Measurements from ENCODE around the gene MRPL11.

MRPL11 gene

DNA sequence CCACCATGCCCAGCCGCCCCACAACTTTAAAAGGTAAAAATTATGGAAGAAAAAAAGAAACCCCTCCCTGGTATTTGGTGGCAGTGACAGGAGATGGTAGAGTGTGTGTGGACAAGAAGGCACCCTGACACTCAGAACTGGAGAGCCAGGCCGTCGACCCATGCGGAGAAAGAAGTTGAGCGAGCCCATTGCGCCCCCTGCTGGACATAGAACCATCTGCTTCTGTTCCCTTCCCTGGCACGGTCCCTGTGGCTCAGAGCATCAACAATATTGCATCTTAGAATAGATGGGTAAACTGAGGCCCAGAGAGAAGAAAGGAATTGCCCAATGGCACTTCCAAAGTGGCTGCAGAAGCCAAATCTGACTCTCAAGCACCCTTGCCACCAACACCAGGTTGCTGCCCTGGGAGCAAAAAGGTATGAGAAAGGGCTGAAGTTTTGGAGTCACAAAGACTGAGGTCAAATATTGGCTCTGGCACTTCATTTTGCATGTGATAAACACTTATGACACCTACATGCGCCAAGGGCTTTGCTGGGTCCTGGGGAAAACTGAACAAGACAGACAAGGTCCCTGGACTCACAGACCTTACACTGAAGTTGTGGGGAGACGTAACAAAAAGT lies 8.6 kb downstream of the MRPL11 start:
- Histone ChIP-seq H3K27ac (ENCODE audit: low read length) (no peak overlapping the region), H3K4me3 (ENCODE audit: low read length) (no peak overlapping the region), H3K36me3 (replicated peaks; ENCODE audit: low read depth, low read length) (peaks cover 8% of the 10 kb centered on the region), H3K9me3 (ENCODE audit: insufficient read depth, low read length) (no peaks in the 10 kb centered on the region), H4K20me1 (ENCODE audit: insufficient read depth, low read length) (0 out of 2 replicates have a peak, but pooled peaks cover 3% of the 10 kb centered on the region), H3K27me3 (ENCODE audit: low read depth, low read length) (no peaks in the 10 kb centered on the region), H2AFZ (ENCODE audit: low read depth, low read length) (no peak overlapping the region), H3K9ac (ENCODE audit: low read length) (no peak overlapping the region), H3K4me2 (ENCODE audit: low read length) (no peak overlapping the region), H3K79me2 (ENCODE audit: low read length) (no peaks in the 10 kb centered on the region), H3K4me1 (ENCODE audit: low read length) (no peaks in the 10 kb centered on the region)
- no peak for TF ChIP-seq EZH2phosphoT487 (IDR thresholded peaks at IDR 0.05; ENCODE audit: low read depth)
- TF ChIP-seq, protein P1, sequence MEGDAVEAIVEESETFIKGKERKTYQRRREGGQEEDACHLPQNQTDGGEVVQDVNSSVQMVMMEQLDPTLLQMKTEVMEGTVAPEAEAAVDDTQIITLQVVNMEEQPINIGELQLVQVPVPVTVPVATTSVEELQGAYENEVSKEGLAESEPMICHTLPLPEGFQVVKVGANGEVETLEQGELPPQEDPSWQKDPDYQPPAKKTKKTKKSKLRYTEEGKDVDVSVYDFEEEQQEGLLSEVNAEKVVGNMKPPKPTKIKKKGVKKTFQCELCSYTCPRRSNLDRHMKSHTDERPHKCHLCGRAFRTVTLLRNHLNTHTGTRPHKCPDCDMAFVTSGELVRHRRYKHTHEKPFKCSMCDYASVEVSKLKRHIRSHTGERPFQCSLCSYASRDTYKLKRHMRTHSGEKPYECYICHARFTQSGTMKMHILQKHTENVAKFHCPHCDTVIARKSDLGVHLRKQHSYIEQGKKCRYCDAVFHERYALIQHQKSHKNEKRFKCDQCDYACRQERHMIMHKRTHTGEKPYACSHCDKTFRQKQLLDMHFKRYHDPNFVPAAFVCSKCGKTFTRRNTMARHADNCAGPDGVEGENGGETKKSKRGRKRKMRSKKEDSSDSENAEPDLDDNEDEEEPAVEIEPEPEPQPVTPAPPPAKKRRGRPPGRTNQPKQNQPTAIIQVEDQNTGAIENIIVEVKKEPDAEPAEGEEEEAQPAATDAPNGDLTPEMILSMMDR (IDR thresholded peaks at IDR 0.05; ENCODE audit: low read depth, low read length): peak; percentile 96

DNA sequence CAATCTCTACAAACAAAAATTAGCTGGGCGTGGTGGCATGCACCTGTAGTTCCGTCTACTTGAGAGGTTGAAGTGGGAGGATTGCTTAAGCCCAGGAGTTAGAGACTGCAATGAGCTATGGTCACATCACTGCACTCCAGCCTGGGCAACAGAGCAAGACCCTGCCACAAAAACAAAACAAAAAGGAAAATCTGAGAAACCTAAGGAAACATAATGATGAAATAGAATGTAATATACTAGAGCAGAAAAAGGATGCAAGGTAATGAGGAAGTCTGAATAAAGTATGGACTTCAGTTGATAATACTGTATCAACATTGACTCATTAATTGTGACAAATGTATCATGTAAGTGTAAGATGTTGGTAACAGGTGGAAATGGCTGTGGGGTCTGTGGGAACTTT lies 9.7 kb downstream of the MRPL11 start:
- H3K9me3 ChIP-seq (ENCODE audit: insufficient read depth, low read length): no peaks in the 10 kb centered on the region
- no peaks in the 10 kb centered on the region for H3K79me2 ChIP-seq (ENCODE audit: low read length)
- H2AFZ ChIP-seq (ENCODE audit: low read depth, low read length): no peak overlapping the region
- no peak overlapping the region for H3K9ac ChIP-seq (ENCODE audit: low read length)
- peaks cover 13% of the 10 kb centered on the region; the same call in 1 of the 2 replicates for H4K20me1 ChIP-seq (ENCODE audit: insufficient read depth, low read length)
- H3K4me2 ChIP-seq (ENCODE audit: low read length): no peak overlapping the region
- no peak for TF ChIP-seq EZH2phosphoT487 (IDR thresholded peaks at IDR 0.05; ENCODE audit: low read depth)
- TF ChIP-seq, protein P1 (IDR thresholded peaks at IDR 0.05; ENCODE audit: low read depth, low read length): no peak
- H3K4me1 ChIP-seq (ENCODE audit: low read length): no peaks in the 10 kb centered on the region
- no peaks in the 10 kb centered on the region for H3K27me3 ChIP-seq (ENCODE audit: low read depth, low read length)
- peaks cover 4% of the 10 kb centered on the region for H3K36me3 ChIP-seq (replicated peaks; ENCODE audit: low read depth, low read length)
- H3K4me3 ChIP-seq (ENCODE audit: low read length): no peak overlapping the region
- H3K27ac ChIP-seq (ENCODE audit: low read length): no peak overlapping the region

DNA sequence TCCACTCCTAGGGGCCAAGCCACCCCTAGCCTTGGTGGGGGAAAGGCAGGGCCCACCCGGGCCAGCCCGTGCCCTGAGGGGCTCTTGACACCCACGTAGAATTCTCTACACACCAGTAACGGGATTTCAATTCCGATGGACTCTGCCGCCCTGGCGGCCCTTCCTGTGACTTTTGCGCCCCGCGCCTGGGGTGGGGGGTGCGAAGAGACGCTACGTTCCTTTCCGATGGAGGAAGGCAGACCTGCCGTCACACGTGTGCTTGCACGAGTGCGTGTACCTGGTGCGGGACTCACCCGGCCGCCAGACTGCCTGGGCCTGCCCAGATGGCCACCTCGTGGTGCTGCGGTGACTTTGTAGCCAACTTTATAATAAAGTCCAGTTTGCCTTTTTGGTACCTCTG lies 12.3 kb downstream of the MRPL11 start:
- no peak overlapping the region for H3K27ac ChIP-seq (ENCODE audit: low read length)
- H3K36me3 ChIP-seq (replicated peaks; ENCODE audit: low read depth, low read length): no peaks in the 10 kb centered on the region
- H3K9me3 ChIP-seq (ENCODE audit: insufficient read depth, low read length): no peaks in the 10 kb centered on the region
- H3K27me3 ChIP-seq (ENCODE audit: low read depth, low read length): no peaks in the 10 kb centered on the region
- H3K4me2 ChIP-seq (ENCODE audit: low read length): no peak overlapping the region
- H3K4me3 ChIP-seq (ENCODE audit: low read length): no peak overlapping the region
- H3K79me2 ChIP-seq (ENCODE audit: low read length): no peaks in the 10 kb centered on the region
- peaks cover 24% of the 10 kb centered on the region for H4K20me1 ChIP-seq (ENCODE audit: insufficient read depth, low read length)
- no peak overlapping the region for H2AFZ ChIP-seq (ENCODE audit: low read depth, low read length)
- no peak for TF ChIP-seq EZH2phosphoT487 (IDR thresholded peaks at IDR 0.05; ENCODE audit: low read depth)
- TF ChIP-seq, protein P1 (IDR thresholded peaks at IDR 0.05; ENCODE audit: low read depth, low read length): no peak
- no peaks in the 10 kb centered on the region for H3K4me1 ChIP-seq (ENCODE audit: low read length)
- no peak overlapping the region for H3K9ac ChIP-seq (ENCODE audit: low read length)

DNA sequence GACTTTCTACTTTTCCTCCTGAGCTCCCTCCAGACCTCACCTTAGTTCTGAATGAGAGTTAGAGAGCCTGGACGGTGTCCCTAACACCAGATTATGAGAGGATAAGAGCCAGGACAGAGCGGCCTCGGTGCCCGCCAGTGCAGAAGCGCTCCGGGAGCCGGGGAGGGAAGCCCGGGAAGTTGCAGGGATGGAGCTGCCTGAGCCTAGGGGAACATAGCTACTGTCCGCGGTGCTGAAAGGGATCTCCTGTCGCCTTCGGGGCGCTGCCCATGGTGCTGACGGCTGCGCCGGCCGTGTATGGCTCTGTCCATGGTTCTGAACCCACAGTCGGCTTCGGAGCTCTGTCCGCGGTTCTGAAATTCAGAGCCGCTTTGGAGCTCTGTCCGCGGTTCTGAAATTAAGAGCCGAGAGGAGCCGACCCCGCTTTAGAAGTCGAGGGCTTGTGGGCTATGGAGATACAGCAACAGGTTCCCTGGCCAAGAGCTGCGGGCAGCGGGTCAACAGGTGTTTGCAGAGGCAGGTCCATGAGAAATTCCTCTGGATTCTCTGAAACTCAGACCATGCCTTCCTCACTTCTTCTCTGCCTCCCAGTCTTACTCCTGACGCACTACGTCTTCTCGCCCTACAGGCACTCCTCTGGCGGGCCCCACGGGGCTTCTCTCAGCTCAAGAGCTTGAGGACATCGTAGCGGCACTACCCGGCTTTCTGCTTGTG lies 17.0 kb downstream of the MRPL11 start:
- TF ChIP-seq, protein P1 (IDR thresholded peaks at IDR 0.05; ENCODE audit: low read depth, low read length): no peak
- TF ChIP-seq EZH2phosphoT487 (IDR thresholded peaks at IDR 0.05; ENCODE audit: low read depth): no peak
- Histone ChIP-seq H3K79me2 (ENCODE audit: low read length) (no peaks in the 10 kb centered on the region), H4K20me1 (ENCODE audit: insufficient read depth, low read length) (peaks cover 52% of the 10 kb centered on the region), H3K27ac (ENCODE audit: low read length) (no peak overlapping the region), H3K4me2 (ENCODE audit: low read length) (no peak overlapping the region), H3K9ac (ENCODE audit: low read length) (no peak overlapping the region), H3K4me1 (ENCODE audit: low read length) (0 out of 2 replicates have a peak, but pooled peaks cover 6% of the 10 kb centered on the region), H3K4me3 (ENCODE audit: low read length) (no peak overlapping the region), H3K27me3 (ENCODE audit: low read depth, low read length) (peaks cover 11% of the 10 kb centered on the region), H2AFZ (ENCODE audit: low read depth, low read length) (no peak overlapping the region), H3K9me3 (ENCODE audit: insufficient read depth, low read length) (no peaks in the 10 kb centered on the region), H3K36me3 (replicated peaks; ENCODE audit: low read depth, low read length) (no peaks in the 10 kb centered on the region)
